Esophagus (tissue), 2 donors: ENCODE results near the gene COBL. TPM values are rescaled to one million over a fixed set of nuclear protein-coding genes. Genes with fewer than 3 reads are reported as not detected.

Experiments used
- H3K27ac ChIP-seq, 2 donors: one replicate each; pipeline ENCODE4 v1.5.1; 2013; ENCODE audit warnings: low read depth in 2 of 2, mild to moderate bottlenecking in 2 of 2, inconsistent platforms in 1 of 2, low read length in 1 of 2, moderate library complexity in 1 of 2
- H3K27me3 ChIP-seq, 2 donors: one replicate each; pipeline ENCODE4 v1.6.1; 2013; ENCODE audit warnings: low read length in 2 of 2, control low read depth in 1 of 2, mild to moderate bottlenecking in 1 of 2; ENCODE audit not compliant: insufficient read depth in 2 of 2, control insufficient read depth in 1 of 2
- H3K36me3 ChIP-seq, 2 donors: one replicate each; pipeline ENCODE4 v1.6.1; 2013; ENCODE audit warnings: low read length in 1 of 2; ENCODE audit not compliant: control insufficient read depth in 2 of 2, insufficient read depth in 2 of 2
- H3K4me1 ChIP-seq, 2 donors: one replicate each; pipeline ENCODE4 v1.6.1; 2013; ENCODE audit warnings: low read length in 1 of 2; ENCODE audit not compliant: control insufficient read depth in 2 of 2, insufficient read depth in 2 of 2
- H3K4me3 ChIP-seq, 2 donors: one replicate each; pipeline ENCODE4 v1.5.1; 2013; ENCODE audit warnings: low read length in 2 of 2, mild to moderate bottlenecking in 2 of 2, low read depth in 1 of 2, moderate library complexity in 1 of 2
- H3K9me3 ChIP-seq, 2 donors: one replicate each; pipeline ENCODE4 v1.6.1; 2013; ENCODE audit warnings: mild to moderate bottlenecking in 2 of 2, low read depth in 1 of 2, low read length in 1 of 2, moderate library complexity in 1 of 2; ENCODE audit not compliant: control insufficient read depth in 2 of 2, insufficient read depth in 1 of 2
- WGBS, 2 donors: extraction: QIAGEN DNeasy Blood & Tissue Kit; methylation state at CpG; one replicate each; pipeline ENCODE4 v1.1.7; 2013; 5-methylcytosine and 5-hydroxymethylcytosine counted together
- polyA plus RNA-seq, 2 donors: library from polyadenylated mRNA; stranded (reverse); fragments of 200-250 nt; gene quantifications; one replicate each; pipeline ENCODE4 v1.2.3, GENCODE V29; 2013
- donor health status: healthy with polysubstance abuse.
- donor health status: Bipolar disorder and iron deficiency.

Gene COBL
- polyA plus RNA-seq, 2 donors: 3.6 to 6.1 TPM

DNA sequence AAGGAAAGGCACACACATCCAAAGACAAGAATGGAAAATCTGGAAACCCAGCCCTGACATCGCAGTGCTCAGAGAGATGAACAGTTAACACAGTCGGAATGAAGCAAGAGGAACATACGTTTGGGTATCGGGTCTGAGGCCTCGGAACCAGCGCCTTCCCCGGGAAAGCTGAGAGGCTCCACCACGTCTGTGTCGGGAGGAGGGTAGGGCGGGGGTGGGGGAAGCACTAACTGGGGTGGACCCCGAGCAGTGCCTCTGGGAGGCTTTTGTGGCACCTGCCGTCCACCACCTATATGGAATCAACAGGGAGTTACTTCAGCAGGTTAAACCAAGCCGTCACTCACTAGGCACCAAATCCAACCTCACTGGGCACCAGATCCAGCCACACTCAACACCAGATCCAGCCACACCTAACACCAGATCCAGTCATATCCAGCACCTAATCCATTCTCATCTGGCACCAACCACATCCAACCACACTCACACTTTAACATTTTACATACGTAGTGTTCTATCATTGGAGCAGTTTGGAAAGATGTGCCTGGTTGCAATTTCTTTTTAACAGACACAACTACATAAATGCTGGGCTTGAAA is 233.6 kb downstream of the COBL start:
- Histone ChIP-seq H3K27ac (no peak overlapping the region), H3K36me3 (no peaks in the 10 kb centered on the region), H3K27me3 (no peaks in the 10 kb centered on the region), H3K4me3 (no peak overlapping the region), H3K9me3 (peaks cover 0 to 6% of the 10 kb centered on the region in 2 donors), H3K4me1 (peaks cover 0 to 5% of the 10 kb centered on the region in 2 donors)
- 89 to 94% methylated on average over 14 of the region's 14 CpGs for WGBS, 2 donors

DNA sequence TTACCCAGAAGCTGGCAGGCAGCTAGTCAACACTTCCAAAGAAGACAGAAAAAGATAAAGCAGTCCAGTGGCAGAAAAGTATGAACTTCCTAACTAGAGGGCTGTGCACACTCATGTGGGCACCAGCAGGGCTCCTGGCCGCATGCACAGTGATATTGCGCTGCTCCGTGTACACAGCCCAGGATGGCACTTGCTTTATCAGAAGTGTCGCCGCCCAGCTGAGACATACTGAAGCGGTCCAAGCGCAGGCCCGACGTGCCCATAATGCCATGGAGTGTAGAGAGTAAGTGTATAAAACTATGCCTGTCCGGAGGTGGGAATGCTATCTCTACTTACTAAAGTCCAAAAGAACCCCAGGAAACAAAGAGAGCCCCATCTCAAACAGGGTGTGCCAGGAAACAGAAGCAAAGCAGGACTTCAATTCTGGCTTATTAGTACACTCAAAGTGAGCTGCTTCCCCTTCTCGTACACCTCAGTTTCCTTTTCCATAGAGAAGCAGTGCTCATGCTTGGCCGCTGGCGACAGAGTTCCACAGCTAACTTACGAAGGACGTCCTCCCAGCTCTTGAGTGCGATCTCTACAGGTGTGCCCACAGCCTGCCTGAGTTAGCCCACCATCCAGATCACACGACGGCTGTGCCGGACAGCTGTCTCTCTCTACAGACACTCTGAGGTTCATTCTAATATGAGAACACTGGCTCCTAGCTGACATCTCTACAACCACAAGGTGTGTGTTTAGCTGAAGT is 234.3 kb downstream of the COBL start:
- Histone ChIP-seq H3K4me3 (no peak overlapping the region), H3K27me3 (no peaks in the 10 kb centered on the region), H3K36me3 (no peaks in the 10 kb centered on the region), H3K9me3 (peaks cover 0 to 6% of the 10 kb centered on the region in 2 donors), H3K27ac (no peak overlapping the region), H3K4me1 (peaks cover 0 to 5% of the 10 kb centered on the region in 2 donors)
- 80 to 93% methylated on average over 19 of the region's 19 CpGs for WGBS, 2 donors

DNA sequence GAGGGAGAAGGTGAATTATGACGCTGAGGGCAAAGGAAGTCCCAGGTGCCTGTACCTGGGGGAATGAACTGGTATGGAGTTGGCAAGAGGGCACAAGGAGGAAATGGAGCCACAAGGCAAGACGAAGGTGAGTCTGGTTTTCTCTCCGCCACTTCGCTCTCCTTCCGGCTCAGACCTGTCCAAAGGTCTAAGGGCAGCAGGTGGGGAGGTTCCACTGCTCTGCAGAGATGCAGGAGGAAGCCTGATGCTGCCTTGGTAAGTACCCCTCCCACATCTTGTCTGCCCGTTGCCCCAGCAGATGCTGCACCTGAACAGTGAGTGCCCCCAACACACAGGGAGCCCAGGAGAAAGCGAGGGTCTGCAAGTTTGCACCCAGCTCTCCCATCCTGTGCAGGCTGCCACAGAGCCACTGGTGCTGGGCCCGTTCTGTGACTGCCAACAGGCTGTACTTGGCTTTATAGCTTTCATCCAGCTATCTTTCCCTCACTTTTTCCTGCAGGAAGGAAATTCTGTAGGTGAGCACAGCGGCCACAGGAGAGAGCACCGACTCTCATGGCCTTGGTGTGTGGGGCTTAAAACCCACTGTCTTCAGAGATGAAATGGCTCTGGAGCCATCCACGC is 235.2 kb downstream of the COBL start:
- H3K9me3 ChIP-seq: peaks cover 0 to 6% of the 10 kb centered on the region in 2 donors
- WGBS, 2 donors: 56 to 59% methylated on average over 11 of the region's 11 CpGs
- peaks cover 0 to 5% of the 10 kb centered on the region in 2 donors for H3K4me1 ChIP-seq
- H3K27me3 ChIP-seq: no peaks in the 10 kb centered on the region
- H3K27ac ChIP-seq: no peak overlapping the region
- no peak overlapping the region for H3K4me3 ChIP-seq
- no peaks in the 10 kb centered on the region for H3K36me3 ChIP-seq

DNA sequence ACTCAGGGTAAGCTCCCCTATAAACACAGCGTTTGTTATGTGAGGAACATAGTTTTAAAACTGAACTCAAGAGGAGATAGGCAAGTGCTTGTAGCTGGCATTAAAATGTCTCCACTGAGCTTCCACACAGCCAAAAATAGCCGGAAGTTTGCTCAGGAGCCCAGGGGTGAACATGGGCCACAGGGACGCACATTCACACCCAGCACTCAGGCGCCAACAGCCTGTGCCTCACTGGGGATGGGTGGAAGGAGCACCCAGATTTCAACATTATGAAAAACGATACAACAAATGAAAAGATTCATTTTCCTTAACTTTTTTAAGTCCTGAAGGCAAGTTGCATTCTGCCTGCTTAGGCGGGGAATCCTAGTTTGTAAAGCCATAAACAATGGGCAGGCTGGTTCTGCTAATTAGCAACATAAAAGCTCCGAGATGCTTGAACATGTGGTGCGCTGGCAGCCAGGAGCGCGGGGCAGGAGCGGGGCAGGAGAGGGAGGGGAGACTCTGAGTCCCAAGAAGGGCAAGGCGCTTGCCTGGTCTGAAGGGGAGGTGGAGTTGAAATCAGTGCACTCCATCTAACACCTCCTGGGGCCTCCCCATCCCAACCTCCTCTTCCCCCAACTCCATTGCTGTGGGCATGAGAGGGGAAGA is 235.9 kb downstream of the COBL start:
- Histone ChIP-seq H3K4me1 (peaks cover 0 to 5% of the 10 kb centered on the region in 2 donors), H3K27ac (peak overlapping the region; percentile 2 to 8), H3K9me3 (peaks cover 0 to 6% of the 10 kb centered on the region in 2 donors), H3K36me3 (no peaks in the 10 kb centered on the region), H3K4me3 (no peak overlapping the region), H3K27me3 (no peaks in the 10 kb centered on the region)
- 43 to 57% methylated on average over 12 of the region's 12 CpGs for WGBS, 2 donors

DNA sequence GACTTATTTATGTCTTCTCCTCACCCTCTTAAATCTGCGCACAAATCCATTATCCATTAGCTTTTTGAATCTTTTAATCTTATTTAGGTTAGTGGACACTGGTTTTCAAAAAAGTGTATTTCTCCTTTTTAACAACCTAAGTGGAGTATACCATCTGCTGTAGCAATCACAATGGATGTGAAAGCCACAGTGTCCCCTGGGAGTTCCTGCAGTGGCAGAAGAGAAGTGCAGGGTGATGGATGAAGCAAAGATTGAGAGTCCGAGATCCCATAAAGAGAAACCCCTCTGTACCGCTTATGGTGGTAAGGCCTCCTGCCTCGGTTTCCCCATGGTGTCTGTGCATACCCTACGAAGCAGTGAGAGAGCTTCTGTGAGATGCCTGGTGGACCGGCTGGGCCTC is 236.4 kb downstream of the COBL start:
- Histone ChIP-seq H3K27ac (peak overlapping the region in 1 of 2 donors; percentile 2), H3K27me3 (no peaks in the 10 kb centered on the region), H3K9me3 (peaks cover 0 to 6% of the 10 kb centered on the region in 2 donors), H3K4me1 (peaks cover 0 to 5% of the 10 kb centered on the region in 2 donors), H3K4me3 (no peak overlapping the region), H3K36me3 (no peaks in the 10 kb centered on the region)
- 74 to 85% methylated on average over 6 of the region's 6 CpGs for WGBS, 2 donors

DNA sequence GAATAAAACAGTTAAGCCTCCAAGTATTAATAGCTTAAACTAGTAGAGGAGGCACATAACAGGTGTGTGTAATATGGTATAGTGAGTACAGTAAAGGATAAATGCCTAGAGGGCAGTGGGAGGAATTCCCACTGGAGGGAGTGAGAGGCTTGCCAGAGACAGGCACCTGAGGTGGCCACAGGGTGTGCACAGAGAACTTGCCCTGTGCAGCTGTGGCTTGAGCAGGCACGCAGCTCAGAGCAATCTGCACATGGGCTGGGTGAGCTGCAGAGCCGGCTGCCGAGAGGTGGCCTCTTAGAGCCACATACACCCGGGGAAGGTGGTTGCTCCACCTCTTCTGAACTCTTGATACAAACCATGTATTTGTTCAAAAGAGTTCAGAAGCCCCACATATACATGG is 237.1 kb downstream of the COBL start:
- Histone ChIP-seq H3K27me3 (no peaks in the 10 kb centered on the region), H3K4me1 (peaks cover 0 to 5% of the 10 kb centered on the region in 2 donors), H3K27ac (no peak overlapping the region), H3K36me3 (no peaks in the 10 kb centered on the region), H3K9me3 (peaks cover 0 to 6% of the 10 kb centered on the region in 2 donors), H3K4me3 (no peak overlapping the region)
- 40 to 48% methylated on average over 4 of the region's 4 CpGs for WGBS, 2 donors

DNA sequence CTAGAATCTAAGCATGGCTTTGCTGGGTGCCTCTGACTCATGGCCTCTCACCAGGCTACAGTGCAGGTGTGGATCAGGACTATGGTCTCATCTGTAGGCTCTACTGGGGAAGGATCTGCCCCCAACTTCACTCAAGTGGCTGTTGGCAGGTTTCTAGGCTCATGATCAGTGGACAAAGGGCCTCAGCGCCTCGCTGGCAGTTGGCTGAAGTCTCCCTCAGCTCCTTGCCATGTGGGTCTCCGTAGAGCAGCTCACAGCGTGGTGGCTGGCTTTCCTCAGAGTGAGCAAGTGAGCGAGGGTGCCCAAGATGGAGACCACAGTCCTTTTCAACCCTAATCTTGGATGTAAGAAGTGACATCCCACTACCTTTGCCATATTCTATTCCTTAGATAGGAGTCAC is 238.0 kb downstream of the COBL start:
- no peak overlapping the region for H3K27ac ChIP-seq
- H3K36me3 ChIP-seq: no peaks in the 10 kb centered on the region
- H3K4me3 ChIP-seq: no peak overlapping the region
- peaks cover 0 to 5% of the 10 kb centered on the region in 2 donors for H3K4me1 ChIP-seq
- no peaks in the 10 kb centered on the region for H3K27me3 ChIP-seq
- 91 to 93% methylated on average over 5 of the region's 5 CpGs for WGBS, 2 donors
- H3K9me3 ChIP-seq: peaks cover 0 to 6% of the 10 kb centered on the region in 2 donors

DNA sequence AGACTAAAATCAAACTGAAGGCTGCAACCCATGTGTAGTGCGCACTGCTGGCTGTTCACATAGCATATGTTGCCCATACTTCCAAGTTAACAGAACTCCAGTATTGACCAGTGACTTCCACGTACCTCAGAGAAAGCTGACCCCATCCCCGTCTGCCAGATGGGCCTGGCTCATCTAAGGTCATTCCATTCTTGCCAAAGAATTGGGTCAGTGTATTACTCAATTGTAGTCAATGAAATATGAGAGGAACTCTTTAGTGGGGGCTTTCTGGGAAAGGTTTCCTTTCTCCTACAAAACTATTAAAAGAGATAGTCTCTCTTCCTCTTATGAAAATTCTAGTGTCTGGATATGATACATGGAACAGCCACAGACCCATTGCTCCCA is 238.6 kb downstream of the COBL start:
- 90% methylated on average over 3 of the region's 3 CpGs for WGBS, 2 donors
- H3K36me3 ChIP-seq: no peaks in the 10 kb centered on the region
- H3K4me1 ChIP-seq: peaks cover 0 to 5% of the 10 kb centered on the region in 2 donors
- H3K27ac ChIP-seq: no peak overlapping the region
- no peak overlapping the region for H3K4me3 ChIP-seq
- H3K27me3 ChIP-seq: no peaks in the 10 kb centered on the region
- peaks cover 0 to 6% of the 10 kb centered on the region in 2 donors for H3K9me3 ChIP-seq

DNA sequence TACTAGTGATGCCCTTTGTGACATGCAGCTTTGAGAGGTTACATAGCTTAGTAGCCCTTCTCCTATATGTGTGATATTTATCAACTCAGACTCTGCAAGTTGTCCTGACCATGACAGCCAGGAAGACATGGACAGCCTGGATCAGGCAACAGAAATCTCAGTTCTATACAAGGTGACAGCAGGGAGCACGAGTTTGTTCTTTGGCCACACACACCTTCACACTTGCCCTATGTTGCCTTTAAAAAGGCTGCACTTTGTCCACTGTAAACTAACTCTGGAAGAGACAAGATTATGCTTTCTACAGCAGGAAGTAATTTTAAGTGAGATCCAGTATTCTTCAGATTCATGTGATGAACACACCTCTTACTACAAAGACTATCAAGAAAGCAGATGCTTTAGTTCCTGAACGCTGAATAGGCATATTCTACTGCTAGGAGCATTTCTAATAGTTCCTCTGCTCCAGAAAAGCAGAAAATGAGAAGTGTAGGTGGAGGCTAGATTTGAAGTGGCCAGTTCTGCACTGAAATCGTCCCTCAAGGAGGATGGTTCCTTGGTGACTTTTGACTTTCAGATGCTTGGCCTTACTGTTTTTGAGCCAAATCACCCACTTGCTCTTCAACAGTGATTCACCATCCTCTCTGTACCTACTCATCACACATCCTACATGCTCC is 239.2 kb downstream of the COBL start:
- H3K4me3 ChIP-seq: no peak overlapping the region
- no peak overlapping the region for H3K27ac ChIP-seq
- H3K4me1 ChIP-seq: peaks cover 0 to 5% of the 10 kb centered on the region in 2 donors
- H3K9me3 ChIP-seq: peaks cover 0 to 6% of the 10 kb centered on the region in 2 donors
- no peaks in the 10 kb centered on the region for H3K36me3 ChIP-seq
- no peaks in the 10 kb centered on the region for H3K27me3 ChIP-seq
- 87 to 88% methylated on average over 3 of the region's 3 CpGs for WGBS, 2 donors
